ENCODE data around the gene AFF3. TPM values are rescaled to one million over a fixed set of nuclear protein-coding genes. Genes with fewer than 3 reads are reported as not detected.

Gene AFF3
- total and polyA plus RNA-seq, 2 donors (not counting 1 experiment from before 2014, with no cell fraction given) = 0.50 to 2.5 TPM

GRCh38 chr2:100077456-100077855, 64.9 kb downstream of the AFF3 start:
- H2AFZ ChIP-seq (ENCODE audit: low read length) = no peak overlapping the region
- no peaks in the 10 kb centered on the region for H3K27me3 ChIP-seq (ENCODE audit: control insufficient read depth, insufficient read depth, low read length)
- H3K4me2 ChIP-seq (ENCODE audit: extremely low read depth, insufficient read depth, low read length) = no peak overlapping the region
- no peak overlapping the region for H3K27ac ChIP-seq (ENCODE audit: insufficient read depth, low read length)
- no peaks in the 10 kb centered on the region for H4K20me1 ChIP-seq (ENCODE audit: control insufficient read depth, extremely low read depth, insufficient read depth, low read length)
- DNase-seq (ENCODE audit: low read depth in 2 of 2) = no peak
- H3K36me3 ChIP-seq (ENCODE audit: control insufficient read depth, insufficient read depth, low read length) = no peaks in the 10 kb centered on the region
- H3K9me3 ChIP-seq (ENCODE audit: control insufficient read depth, insufficient read depth, low read depth, low read length) = no peaks in the 10 kb centered on the region
- no peak overlapping the region for H3K9ac ChIP-seq (ENCODE audit: insufficient read depth, low read length)
- H3K4me1 ChIP-seq (ENCODE audit: control insufficient read depth, extremely low read depth, insufficient read depth, low read length) = no peaks in the 10 kb centered on the region
- TF ChIP-seq EZH2 (IDR thresholded peaks at IDR 0.05; ENCODE audit: low read length, missing control alignments) (no peak), CTCF (conservative IDR thresholded peaks at IDR 0.05 in 1 of 2, IDR thresholded peaks at IDR 0.05 in 1 of 2; ENCODE audit: low read depth in 1 of 2, low read length in 2 of 2) (no peak)
- no peaks in the 10 kb centered on the region for H3K79me2 ChIP-seq (ENCODE audit: control insufficient read depth, insufficient read depth, low read length)
- no peak overlapping the region for H3K4me3 ChIP-seq (replicated peaks in 1 of 4; ENCODE audit: control extremely low read depth in 1 of 4, insufficient read depth in 1 of 4, low read depth in 3 of 4, low read length in 4 of 4)

- peaks cover 2% of the 10 kb centered on the region for H3K27me3 ChIP-seq (ENCODE audit: control insufficient read depth, insufficient read depth, low read length)
- no peak overlapping the region for H2AFZ ChIP-seq (ENCODE audit: low read length)
- H3K4me1 ChIP-seq (ENCODE audit: control insufficient read depth, extremely low read depth, insufficient read depth, low read length) = no peaks in the 10 kb centered on the region
- H3K4me3 ChIP-seq (replicated peaks in 1 of 4; ENCODE audit: control extremely low read depth in 1 of 4, insufficient read depth in 1 of 4, low read depth in 3 of 4, low read length in 4 of 4) = no peak overlapping the region
- DNase-seq (ENCODE audit: low read depth in 2 of 2) = no peak
- no peak overlapping the region for H3K27ac ChIP-seq (ENCODE audit: insufficient read depth, low read length)
- TF ChIP-seq EZH2 (IDR thresholded peaks at IDR 0.05; ENCODE audit: low read length, missing control alignments) = no peak
- no peak for TF ChIP-seq CTCF (conservative IDR thresholded peaks at IDR 0.05 in 1 of 2, IDR thresholded peaks at IDR 0.05 in 1 of 2; ENCODE audit: low read depth in 1 of 2, low read length in 2 of 2)
- H3K9ac ChIP-seq (ENCODE audit: insufficient read depth, low read length) = no peak overlapping the region
- H3K9me3 ChIP-seq (ENCODE audit: control insufficient read depth, insufficient read depth, low read depth, low read length) = no peaks in the 10 kb centered on the region
- no peak overlapping the region for H3K4me2 ChIP-seq (ENCODE audit: extremely low read depth, insufficient read depth, low read length)
- no peaks in the 10 kb centered on the region for H3K36me3 ChIP-seq (ENCODE audit: control insufficient read depth, insufficient read depth, low read length)
- no peaks in the 10 kb centered on the region for H4K20me1 ChIP-seq (ENCODE audit: control insufficient read depth, extremely low read depth, insufficient read depth, low read length)
- H3K79me2 ChIP-seq (ENCODE audit: control insufficient read depth, insufficient read depth, low read length) = no peaks in the 10 kb centered on the region
Observed at GRCh38 chr2:100075532-100075931, 66.9 kb downstream of the AFF3 start.

GRCh38 chr2:100073110-100073509, 69.3 kb downstream of the AFF3 start:
- no peak overlapping the region for H3K4me3 ChIP-seq (replicated peaks in 1 of 4; ENCODE audit: control extremely low read depth in 1 of 4, insufficient read depth in 1 of 4, low read depth in 3 of 4, low read length in 4 of 4)
- DNase-seq (ENCODE audit: low read depth in 2 of 2) = no peak
- no peaks in the 10 kb centered on the region for H4K20me1 ChIP-seq (ENCODE audit: control insufficient read depth, extremely low read depth, insufficient read depth, low read length)
- H3K9me3 ChIP-seq (ENCODE audit: control insufficient read depth, insufficient read depth, low read depth, low read length) = no peaks in the 10 kb centered on the region
- H2AFZ ChIP-seq (ENCODE audit: low read length) = no peak overlapping the region
- H3K4me2 ChIP-seq (ENCODE audit: extremely low read depth, insufficient read depth, low read length) = no peak overlapping the region
- no peak for TF ChIP-seq EZH2 (IDR thresholded peaks at IDR 0.05; ENCODE audit: low read length, missing control alignments)
- no peak for TF ChIP-seq CTCF (conservative IDR thresholded peaks at IDR 0.05 in 1 of 2, IDR thresholded peaks at IDR 0.05 in 1 of 2; ENCODE audit: low read depth in 1 of 2, low read length in 2 of 2)
- H3K4me1 ChIP-seq (ENCODE audit: control insufficient read depth, extremely low read depth, insufficient read depth, low read length) = no peaks in the 10 kb centered on the region
- no peak overlapping the region for H3K9ac ChIP-seq (ENCODE audit: insufficient read depth, low read length)
- H3K36me3 ChIP-seq (ENCODE audit: control insufficient read depth, insufficient read depth, low read length) = no peaks in the 10 kb centered on the region
- peaks cover 2% of the 10 kb centered on the region for H3K27me3 ChIP-seq (ENCODE audit: control insufficient read depth, insufficient read depth, low read length)
- H3K27ac ChIP-seq (ENCODE audit: insufficient read depth, low read length) = no peak overlapping the region
- no peaks in the 10 kb centered on the region for H3K79me2 ChIP-seq (ENCODE audit: control insufficient read depth, insufficient read depth, low read length)

Data from fibroblast of lung (primary cell).